GM23248 (cell line): ENCODE data around the gene OR1M1. TPM values are rescaled to one million over a fixed set of nuclear protein-coding genes. Genes with fewer than 3 reads are reported as not detected.

Experiments used
- DNase-seq: peaks from one replicate; pipeline ENCODE4 v3.0.0-alpha.2; 2015
- H2AFZ ChIP-seq: fragments of 200-600 bp; sonication (generic); 2 replicates; pipeline ENCODE4 v1.6.1; 2016; ENCODE audit warnings: antibody characterized with exemption
- H3F3A ChIP-seq: fragments of 200-600 bp; sonication (generic); 2 replicates; pipeline ENCODE4 v1.6.1; 2016; ENCODE audit warnings: mild to moderate bottlenecking, antibody characterized with exemption, mixed run types; ENCODE audit not compliant: insufficient read depth
- H3K27ac ChIP-seq: fragments of 200-600 bp; sonication (generic); 2 replicates; pipeline ENCODE4 v1.5.1; 2016; ENCODE audit warnings: mild to moderate bottlenecking
- H3K27me3 ChIP-seq: fragments of 200-600 bp; sonication (generic); replicated peaks from 2 replicates; pipeline ENCODE4 v1.6.1; 2016; ENCODE audit warnings: mild to moderate bottlenecking; ENCODE audit not compliant: insufficient read depth
- H3K36me3 ChIP-seq: fragments of 200-600 bp; sonication (generic); 2 replicates; pipeline ENCODE4 v1.6.1; 2016; ENCODE audit warnings: low read depth, mild to moderate bottlenecking
- H3K4me1 ChIP-seq: fragments of 200-600 bp; sonication (generic); 2 replicates; pipeline ENCODE4 v1.6.1; 2016; ENCODE audit warnings: mild to moderate bottlenecking; ENCODE audit not compliant: insufficient read depth
- H3K4me2 ChIP-seq: fragments of 200-600 bp; sonication (generic); one replicate; pipeline ENCODE4 v1.6.1; 2016; ENCODE audit warnings: mild to moderate bottlenecking; ENCODE audit not compliant: unreplicated experiment
- H3K4me3 ChIP-seq: fragments of 200-600 bp; sonication (generic); 2 replicates; pipeline ENCODE4 v1.5.1; 2016; ENCODE audit warnings: mild to moderate bottlenecking
- H3K79me2 ChIP-seq: fragments of 200-600 bp; sonication (generic); 2 replicates; pipeline ENCODE4 v1.6.1; 2016; ENCODE audit warnings: mild to moderate bottlenecking; ENCODE audit not compliant: insufficient read depth
- H3K9ac ChIP-seq: fragments of 200-600 bp; sonication (generic); 2 replicates; pipeline ENCODE4 v1.6.1; 2016; ENCODE audit warnings: mild to moderate bottlenecking
- H3K9me2 ChIP-seq: fragments of 200-600 bp; sonication (generic); 2 replicates; pipeline ENCODE4 v1.6.1; 2016; ENCODE audit warnings: mixed run types, mild to moderate bottlenecking, moderate library complexity; ENCODE audit not compliant: insufficient read depth
- H3K9me3 ChIP-seq: fragments of 200-600 bp; sonication (generic); one replicate; pipeline ENCODE4 v1.6.1; 2017; ENCODE audit warnings: low read depth
- H4K20me1 ChIP-seq: fragments of 200-600 bp; sonication (generic); 2 replicates; pipeline ENCODE4 v1.6.0; 2016; ENCODE audit not compliant: insufficient read depth
- EZH2 ChIP-seq: fragments of 200-600 bp; sonication (generic); IDR thresholded peaks from 2 replicates; pipeline ENCODE4 v1.6.1; 2018; ENCODE audit warnings: antibody characterized with exemption, mild to moderate bottlenecking; ENCODE audit not compliant: insufficient read depth, poor library complexity, severe bottlenecking
- EZH2phosphoT487 ChIP-seq: fragments of 200-600 bp; sonication (generic); IDR thresholded peaks from 2 replicates; pipeline ENCODE4 v1.6.1; 2018; ENCODE audit warnings: antibody characterized with exemption, moderate library complexity, mild to moderate bottlenecking, low read depth; ENCODE audit not compliant: insufficient read depth
- WGBS, 2 experiments: methylation state at CpG; one replicate each; pipeline ENCODE4 v1.1.6; 2015 to 2017; ENCODE audit warnings: low lambda C conversion rate in 2 of 2, low coverage in 1 of 2; ENCODE audit errors: missing lambda C conversion rate in 2 of 2; 5-methylcytosine and 5-hydroxymethylcytosine counted together
- in situ Hi-C: fragments of 300-500 bp; cut with MboI; formaldehyde crosslinking; loops from 2 replicates; pipeline ENCODE4 v1.15.0; 2020
- polyA plus RNA-seq: library from polyadenylated mRNA; unstranded; fragments of >200 nt; fragmentation: Nextera tagmentation; extraction: Ambion mirVana; gene quantifications from 2 replicates; pipeline ENCODE4 v1.2.1, GENCODE V29; 2016
- total RNA-seq: library from RNA; depleted of rRNA; stranded (reverse); fragments of >200 nt; shearing (Covaris generic); gene quantifications from 2 replicates; pipeline ENCODE4 v1.2.3, GENCODE V29; 2014

The OR1M1 gene
- total and polyA plus RNA-seq, 2 experiments from 2014 or later = not detected

- in situ Hi-C loops = no loop called here
- Histone ChIP-seq H3K27me3 (no peaks in the 10 kb centered on the region), H3K9me2 (no peaks in the 10 kb centered on the region), H3K4me3 (no peak overlapping the region), H2AFZ (no peak overlapping the region), H4K20me1 (no peaks in the 10 kb centered on the region), H3K4me2 (no peak overlapping the region), H3K9ac (no peak overlapping the region), H3F3A (no peaks in the 10 kb centered on the region), H3K27ac (no peak overlapping the region), H3K36me3 (no peaks in the 10 kb centered on the region), H3K79me2 (no peaks in the 10 kb centered on the region), H3K4me1 (no peaks in the 10 kb centered on the region), H3K9me3 (no peaks in the 10 kb centered on the region)
- DNase-seq = no peak
- WGBS, 2 experiments = 31 to 35% methylated on average over 12 of the region's 12 CpGs
- TF ChIP-seq EZH2 (no peak), EZH2phosphoT487 (no peak)
These were observed 27.8 kb upstream of the OR1M1 start for GRCh38 chr19:9058905-9059667.

GRCh38 chr19:9060564-9061340 lies 26.1 kb upstream of the OR1M1 start:
- Histone ChIP-seq H4K20me1 (no peaks in the 10 kb centered on the region), H3K9me3 (no peaks in the 10 kb centered on the region), H3K4me2 (no peak overlapping the region), H3K9ac (no peak overlapping the region), H3K36me3 (no peaks in the 10 kb centered on the region), H3K27ac (no peak overlapping the region), H3K9me2 (no peaks in the 10 kb centered on the region), H3K79me2 (no peaks in the 10 kb centered on the region), H3F3A (no peaks in the 10 kb centered on the region), H3K4me1 (no peaks in the 10 kb centered on the region), H3K27me3 (no peaks in the 10 kb centered on the region), H3K4me3 (no peak overlapping the region), H2AFZ (no peak overlapping the region)
- 32 to 35% methylated on average over 17 of the region's 17 CpGs for WGBS, 2 experiments
- in situ Hi-C loops = no loop called here
- TF ChIP-seq EZH2 (no peak), EZH2phosphoT487 (no peak)
- DNase-seq = no peak

GRCh38 chr19:9061879-9062278 lies 25.0 kb upstream of the OR1M1 start:
- no peak overlapping the region for H3K4me3 ChIP-seq
- H3K4me2 ChIP-seq = no peak overlapping the region
- no peaks in the 10 kb centered on the region for H3K36me3 ChIP-seq
- H3K9me2 ChIP-seq = no peaks in the 10 kb centered on the region
- no peaks in the 10 kb centered on the region for H3F3A ChIP-seq
- no peaks in the 10 kb centered on the region for H3K79me2 ChIP-seq
- no peak for TF ChIP-seq EZH2phosphoT487
- TF ChIP-seq EZH2 = no peak
- DNase-seq = no peak
- no peak overlapping the region for H2AFZ ChIP-seq
- no peaks in the 10 kb centered on the region for H3K4me1 ChIP-seq
- no peaks in the 10 kb centered on the region for H4K20me1 ChIP-seq
- no peaks in the 10 kb centered on the region for H3K27me3 ChIP-seq
- H3K27ac ChIP-seq = no peak overlapping the region
- H3K9me3 ChIP-seq = no peaks in the 10 kb centered on the region
- in situ Hi-C loops = no loop called here
- no peak overlapping the region for H3K9ac ChIP-seq
- WGBS, 2 experiments = 37 to 39% methylated on average over 8 of the region's 8 CpGs

GRCh38 chr19:9065457-9066014 lies 21.3 kb upstream of the OR1M1 start:
- Histone ChIP-seq H3K4me3 (no peak overlapping the region), H3K4me2 (no peak overlapping the region), H3K9ac (no peak overlapping the region), H3K4me1 (no peaks in the 10 kb centered on the region), H4K20me1 (no peaks in the 10 kb centered on the region), H3K36me3 (no peaks in the 10 kb centered on the region), H3K9me2 (no peaks in the 10 kb centered on the region), H3K9me3 (no peaks in the 10 kb centered on the region), H3K79me2 (no peaks in the 10 kb centered on the region), H3K27ac (no peak overlapping the region), H3F3A (no peaks in the 10 kb centered on the region), H2AFZ (no peak overlapping the region), H3K27me3 (no peaks in the 10 kb centered on the region)
- DNase-seq = no peak
- no peak for TF ChIP-seq EZH2phosphoT487
- TF ChIP-seq EZH2 = no peak
- in situ Hi-C loops = no loop called here
- 16 to 25% methylated on average over 12 of the region's 12 CpGs for WGBS, 2 experiments
